Heart left ventricle (tissue), 16 donors: ENCODE measurements around the gene CETN3. TPM values are rescaled to one million over a fixed set of nuclear protein-coding genes. Genes with fewer than 3 reads are reported as not detected.

ENCODE experiments used
- ATAC-seq, 4 donors: fragments of 200-7000 bp; cut with Tn5 transposase; one replicate each; pipeline ENCODE4 v1.9.1; 2020 to 2022; ENCODE audit warnings: moderate library complexity in 4 of 4, mild to moderate bottlenecking in 3 of 4, moderate number of reproducible peaks in 1 of 4
- DNase-seq, 5 donors: peaks; one replicate each; pipeline ENCODE4 v3.0.0-alpha.2; 2020
- H3K27ac ChIP-seq, 12 donors: fragments of 200-600 bp; sonication (generic) in 4 of 12; one replicate each; pipeline versions ENCODE4 v1.5.0 to v1.8.0; 2016 to 2022; ENCODE audit warnings: mild to moderate bottlenecking in 2 of 12
- H3K27me3 ChIP-seq, 9 donors: fragments of 200-600 bp; sonication (generic) in 2 of 9; one replicate each; pipeline versions ENCODE4 v1.5.1 to v1.8.0; 2016 to 2022; ENCODE audit warnings: mild to moderate bottlenecking in 3 of 9
- H3K36me3 ChIP-seq, 9 donors: fragments of 200-600 bp; sonication (generic) in 2 of 9; one replicate each; pipeline versions ENCODE4 v1.5.0 to v1.8.0; 2018 to 2022; ENCODE audit warnings: mild to moderate bottlenecking in 2 of 9
- H3K4me1 ChIP-seq, 12 donors: fragments of 200-600 bp; sonication (generic) in 4 of 12; one replicate each; pipeline versions ENCODE4 v1.5.0 to v1.8.0; 2016 to 2022; ENCODE audit warnings: mild to moderate bottlenecking in 3 of 12
- H3K4me3 ChIP-seq, 12 donors: fragments of 200-600 bp; sonication (generic) in 4 of 12; one replicate each; pipeline versions ENCODE4 v1.5.0 to v1.8.0; 2017 to 2022; ENCODE audit warnings: mild to moderate bottlenecking in 9 of 12, moderate library complexity in 4 of 12
- H3K9me3 ChIP-seq, 12 donors: fragments of 200-600 bp; sonication (generic) in 4 of 12; one replicate each; pipeline versions ENCODE4 v1.5.0 to v1.8.0; 2016 to 2022; ENCODE audit warnings: mild to moderate bottlenecking in 1 of 12
- POLR2A ChIP-seq, 2 donors: fragments of 450-650 bp; IDR thresholded peaks; one replicate each; pipeline ENCODE4 v1.6.1; 2017; ENCODE audit warnings: antibody characterized with exemption in 2 of 2, mild to moderate bottlenecking in 2 of 2, moderate library complexity in 2 of 2
- whole genome bisulfite sequencing, 4 donors: extraction: QIAGEN DNeasy Blood & Tissue Kit in 2 of 4; methylation state at CpG; one replicate each; pipeline versions ENCODE4 v1.1.5 to v1.1.7; 2013 to 2018; 5-methylcytosine and 5-hydroxymethylcytosine counted together
- intact Hi-C, 10 donors: fragments of 100-400 bp; cut with DNase I; formaldehyde crosslinking; loops; one replicate each; pipeline versions ENCODE4 v1.11.1 to v1.14.2; 2022
- polyA plus RNA-seq, 2 donors: library from polyadenylated mRNA; stranded (reverse); fragments of 200-250 nt; gene quantifications; one replicate each; pipeline ENCODE4 v1.2.3, GENCODE V29; 2013
- total RNA-seq, 9 donors: library from RNA; depleted of rRNA in 2 of 9; stranded (reverse); fragments of >200 nt in 2 of 9; fragmentation: NEBNext Ultra II Directional in 3 of 9; extraction: Animal tissue kit (Norgen Biotek cat#: 25700) in 3 of 9; gene quantifications; one replicate each; pipeline versions ENCODE4 v1.1.0 to v1.2.4, GENCODE V29; 2016 to 2023
- TF ChIP-seq, protein P1 (sequence below), 12 donors: fragments of 200-600 bp; sonication (generic) in 4 of 12; IDR thresholded peaks; one replicate each; pipeline versions ENCODE4 v1.5.0 to v1.8.0; 2018 to 2022; ENCODE audit warnings: antibody characterized with exemption in 12 of 12, mild to moderate bottlenecking in 5 of 12
- donor health status: ischemic (EF 13 %, LVEDD 7.1; RV severe dilation, severe dysfunction).
- donor health status: healthy with polysubstance abuse.
- donor health status: DM: no; HTN: yes; CAD: no.
- donor health status: DM: no; HTN: no; CAD: no.
- donor health status: ischemic (EF 25% LVEDD 6.9; RV normal size, moderate dysfunction).
- donor health status: ischemic (EF 25% LVEDD 5.7; RV mildly dilated, moderate dysfunction).
- donor health status: healthy.
- donor health status: DM: yes; HTN: yes; CAD: no.
- donor health status: ischemic (EF 35%, LVEDD 5.7; RV mildly dilated, moderate dysfunction).
- donor health status: nonischemic (EF 11% LVEDD 7.7; RV severe dilation, severe dysfunction).
- donor health status: DM: yes; HTN: yes; CAD: no.
- donor health status: PGD.
- donor health status: ischemic (EF 29% LVEDD 5.4; RV normal size, mild dysfunction).
- donor health status: nonischemic (EF 23%, LVEDD 6.1; RV moderate dilation, normal function).

CETN3 gene
- total and polyA plus RNA-seq, 11 donors: 9.3 to 28.3 (median 18.9) TPM

DNA sequence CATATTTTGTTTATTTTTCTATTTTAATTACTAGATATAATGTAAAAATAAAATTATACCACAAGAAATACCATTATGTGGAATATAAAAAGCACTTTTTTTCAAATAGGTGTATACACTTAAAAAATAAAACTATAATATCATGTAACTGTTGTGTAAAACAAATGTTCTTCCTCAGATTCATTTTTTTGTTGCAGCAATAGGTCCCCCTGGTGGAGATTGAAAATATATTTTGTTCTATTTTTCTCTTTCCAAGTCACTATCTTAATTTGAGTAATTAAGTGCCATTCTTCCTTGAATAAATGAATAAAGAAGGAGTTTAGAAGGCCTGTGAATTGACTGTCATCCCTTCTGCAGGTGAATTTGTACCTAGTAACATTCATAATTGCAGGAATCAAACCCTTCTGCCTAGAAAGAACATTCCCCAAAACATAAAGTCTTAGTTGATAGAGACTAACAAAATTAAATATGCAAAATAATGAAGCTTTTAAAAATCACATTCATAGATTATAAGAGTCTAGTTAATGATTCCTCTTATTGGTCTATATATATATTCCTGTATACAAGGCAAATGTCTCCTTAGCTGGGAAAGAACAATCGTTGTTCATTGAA lies 23.4 kb downstream of the CETN3 start:
- intact Hi-C loops: loop anchor here in 1 of 10 donors (10.0 kb wide), 1 partner anchor 1661 kb away; no protein-coding TSS in a partner anchor
- no peak overlapping the region for H3K27ac ChIP-seq
- ATAC-seq: no peak

GRCh38 chr5:90384389-90384788 lies 25.2 kb downstream of the CETN3 start:
- intact Hi-C loops: loop anchor here in 1 of 10 donors (10.0 kb wide), 1 partner anchor 1660 kb away; no protein-coding TSS in a partner anchor
- no peak for DNase-seq
- no peak overlapping the region for H3K27ac ChIP-seq
- peaks cover 0 to 4% (median 0%) of the 10 kb centered on the region in 12 donors for H3K9me3 ChIP-seq
- H3K4me3 ChIP-seq: no peak overlapping the region
- no peaks in the 10 kb centered on the region for H3K4me1 ChIP-seq
- H3K36me3 ChIP-seq: no peaks in the 10 kb centered on the region
- TF ChIP-seq, protein P1, sequence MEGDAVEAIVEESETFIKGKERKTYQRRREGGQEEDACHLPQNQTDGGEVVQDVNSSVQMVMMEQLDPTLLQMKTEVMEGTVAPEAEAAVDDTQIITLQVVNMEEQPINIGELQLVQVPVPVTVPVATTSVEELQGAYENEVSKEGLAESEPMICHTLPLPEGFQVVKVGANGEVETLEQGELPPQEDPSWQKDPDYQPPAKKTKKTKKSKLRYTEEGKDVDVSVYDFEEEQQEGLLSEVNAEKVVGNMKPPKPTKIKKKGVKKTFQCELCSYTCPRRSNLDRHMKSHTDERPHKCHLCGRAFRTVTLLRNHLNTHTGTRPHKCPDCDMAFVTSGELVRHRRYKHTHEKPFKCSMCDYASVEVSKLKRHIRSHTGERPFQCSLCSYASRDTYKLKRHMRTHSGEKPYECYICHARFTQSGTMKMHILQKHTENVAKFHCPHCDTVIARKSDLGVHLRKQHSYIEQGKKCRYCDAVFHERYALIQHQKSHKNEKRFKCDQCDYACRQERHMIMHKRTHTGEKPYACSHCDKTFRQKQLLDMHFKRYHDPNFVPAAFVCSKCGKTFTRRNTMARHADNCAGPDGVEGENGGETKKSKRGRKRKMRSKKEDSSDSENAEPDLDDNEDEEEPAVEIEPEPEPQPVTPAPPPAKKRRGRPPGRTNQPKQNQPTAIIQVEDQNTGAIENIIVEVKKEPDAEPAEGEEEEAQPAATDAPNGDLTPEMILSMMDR (IDR thresholded peaks at IDR 0.05): no peak
- TF ChIP-seq POLR2A (IDR thresholded peaks at IDR 0.05): no peak
- no peak for ATAC-seq
- peaks cover 0 to 3% (median 0%) of the 10 kb centered on the region in 9 donors for H3K27me3 ChIP-seq
- 90 to 100% (median 93%) methylated on average over 1 of the region's 1 CpG for WGBS, 4 donors

More for the DNA sequence above, 23.4 kb downstream of the CETN3 start:
- H3K9me3 ChIP-seq: peaks cover 0 to 4% (median 0%) of the 10 kb centered on the region in 12 donors
- no peak for DNase-seq
- H3K27me3 ChIP-seq: no peaks in the 10 kb centered on the region
- H3K36me3 ChIP-seq: no peaks in the 10 kb centered on the region
- peaks cover 0 to 6% (median 0%) of the 10 kb centered on the region in 12 donors for H3K4me1 ChIP-seq
- H3K4me3 ChIP-seq: no peak overlapping the region
- TF ChIP-seq POLR2A (IDR thresholded peaks at IDR 0.05): no peak
- TF ChIP-seq, protein P1 (IDR thresholded peaks at IDR 0.05): peak; percentile 23 to 63 (median 42)
- WGBS, 4 donors: 84 to 94% (median 91%) methylated on average over 1 of the region's 1 CpG

DNA sequence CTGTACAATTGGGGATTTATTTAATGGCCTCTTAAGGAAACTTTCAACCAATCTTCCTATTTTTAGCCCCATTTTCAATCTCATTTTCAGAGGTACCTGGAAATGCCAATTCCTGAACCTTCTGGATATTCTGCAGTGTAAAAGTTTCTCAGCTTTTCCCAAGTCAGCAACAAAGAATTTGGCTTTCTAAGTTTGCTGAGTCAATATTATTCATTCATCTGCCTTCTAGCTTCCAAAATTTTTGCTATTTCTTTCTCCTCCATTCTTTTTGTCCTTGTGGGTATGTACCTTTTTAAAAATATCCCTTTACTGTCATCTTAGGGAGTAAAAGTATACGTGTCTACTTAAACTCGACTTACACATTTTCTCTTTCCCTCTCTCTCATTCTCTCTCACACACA lies 25.7 kb downstream of the CETN3 start:
- no peak for TF ChIP-seq POLR2A (IDR thresholded peaks at IDR 0.05)
- TF ChIP-seq, protein P1 (IDR thresholded peaks at IDR 0.05): peak in 1 of 12 donors; percentile 0
- 91 to 96% (median 95%) methylated on average over 2 of the region's 2 CpGs for WGBS, 4 donors
- Histone ChIP-seq H3K27me3 (peaks cover 0 to 3% (median 0%) of the 10 kb centered on the region in 9 donors), H3K27ac (no peak overlapping the region), H3K9me3 (peaks cover 0 to 4% (median 0%) of the 10 kb centered on the region in 12 donors), H3K36me3 (no peaks in the 10 kb centered on the region), H3K4me1 (no peaks in the 10 kb centered on the region), H3K4me3 (no peak overlapping the region)
- intact Hi-C loops: loop anchor here in 1 of 10 donors (10.0 kb wide), 1 partner anchor 1659 kb away; no protein-coding TSS in a partner anchor
- no peak for ATAC-seq
- no peak for DNase-seq

DNA sequence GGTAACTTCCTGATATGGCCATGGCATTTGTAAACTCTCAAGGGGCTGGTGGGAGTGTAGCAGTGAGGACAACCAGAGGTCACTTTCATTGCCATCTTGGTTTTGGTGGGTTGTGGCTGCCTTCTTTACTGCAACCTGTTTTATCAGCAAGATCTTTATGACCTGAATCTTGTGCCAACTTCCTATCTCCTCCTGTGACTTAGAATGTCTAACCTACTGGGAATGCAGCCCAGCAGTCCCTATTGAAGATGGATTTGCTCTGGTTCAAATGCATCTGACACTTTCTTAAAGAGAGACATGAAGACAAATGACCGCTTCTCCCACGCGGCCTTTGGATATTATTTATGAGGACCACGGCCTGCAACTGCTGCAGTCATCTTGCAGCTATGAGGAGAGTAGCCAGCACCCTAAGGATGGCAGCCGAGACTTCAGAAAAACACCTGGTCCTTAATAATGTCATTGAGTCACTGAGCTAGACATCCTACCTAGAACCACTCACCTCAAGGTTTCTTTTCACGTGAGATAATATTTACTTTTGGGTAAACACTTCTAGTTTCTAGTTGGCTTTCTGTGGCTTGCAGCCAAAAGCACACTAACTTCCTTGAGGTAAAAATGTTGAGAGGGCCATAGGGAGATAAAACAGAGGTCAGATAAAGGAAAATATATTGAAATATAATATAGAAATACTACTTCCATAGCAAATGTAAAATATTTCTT lies 28.2 kb downstream of the CETN3 start:
- WGBS, 4 donors: 88 to 92% (median 91%) methylated on average over 6 of the region's 6 CpGs
- no peaks in the 10 kb centered on the region for H3K36me3 ChIP-seq
- no peak overlapping the region for H3K27ac ChIP-seq
- H3K4me1 ChIP-seq: no peaks in the 10 kb centered on the region
- no peak for ATAC-seq
- peaks cover 0 to 4% (median 0%) of the 10 kb centered on the region in 12 donors for H3K9me3 ChIP-seq
- H3K27me3 ChIP-seq: peaks cover 0 to 3% (median 0%) of the 10 kb centered on the region in 9 donors
- DNase-seq: no peak
- TF ChIP-seq, protein P1 (IDR thresholded peaks at IDR 0.05): no peak
- no peak for TF ChIP-seq POLR2A (IDR thresholded peaks at IDR 0.05)
- no peak overlapping the region for H3K4me3 ChIP-seq
- intact Hi-C loops: loop anchor here in 1 of 10 donors (10.0 kb wide), 1 partner anchor 1657 kb away; no protein-coding TSS in a partner anchor
